Measurements from ENCODE around the gene TSPAN18. TPM values are rescaled to one million over a fixed set of nuclear protein-coding genes. Genes with fewer than 3 reads are reported as not detected.

TSPAN18 gene
- total and polyA plus RNA-seq, 2 of the 8 experiments (the other 6 are each of a cell fraction or from before 2014, with no cell fraction given) = 5.2 to 10.2 TPM

DNA sequence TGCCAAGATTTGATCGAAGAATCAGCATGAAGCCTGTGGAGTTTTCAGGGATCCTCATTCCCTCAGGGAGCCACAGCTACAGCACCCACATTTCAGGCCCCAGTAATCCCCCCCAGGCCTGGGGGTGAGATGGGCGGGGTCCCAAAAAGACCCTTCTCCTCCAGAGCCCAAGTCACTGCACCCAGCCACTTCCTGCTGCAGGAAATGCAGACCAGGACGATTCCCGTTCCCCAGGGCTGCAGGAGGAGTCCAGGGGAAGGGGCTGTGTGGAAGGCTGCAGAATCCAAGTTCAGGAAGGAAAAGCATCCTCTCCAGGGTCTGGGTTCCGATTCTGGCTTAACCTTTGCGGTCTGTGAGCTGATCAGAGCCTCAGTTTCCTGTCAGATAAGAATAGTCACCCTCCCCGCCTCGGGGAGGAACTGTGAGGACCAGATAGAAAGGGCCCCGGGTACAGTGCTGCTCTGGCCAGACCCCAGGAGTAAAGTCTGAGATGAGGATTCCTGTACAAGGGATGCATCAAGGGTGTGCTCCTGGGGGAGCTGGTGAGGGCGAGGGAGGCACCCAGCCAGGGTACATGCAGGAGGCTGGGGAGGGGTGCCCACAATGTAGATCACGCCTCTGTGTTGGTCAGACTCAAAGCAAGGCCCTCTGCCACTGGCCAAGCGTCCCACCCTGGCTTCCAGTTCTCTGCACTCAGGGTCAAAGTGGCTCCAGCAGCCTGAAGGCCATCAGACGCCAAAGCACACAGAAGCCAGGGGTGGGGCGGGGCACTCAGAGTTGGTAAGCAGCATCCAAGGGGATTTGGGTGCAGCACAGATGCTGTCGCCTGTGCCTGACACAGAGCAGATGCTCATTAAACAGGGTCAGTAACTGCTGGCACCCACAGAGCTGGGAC lies 254.0 kb downstream of the TSPAN18 start:
- Histone ChIP-seq H4K5ac (ENCODE audit: insufficient read length, low read depth, low read length) (no peak overlapping the region), H3K9me3 (ENCODE audit: insufficient read depth in 2 of 2, low read depth in 1 of 2, low read length in 1 of 2) (no peaks in the 10 kb centered on the region), H3K9ac (replicated peaks in 1 of 4; ENCODE audit: extremely low read depth in 1 of 4, low read depth in 3 of 4, low read length in 3 of 4) (no peak overlapping the region), H2BK120ac (replicated peaks; ENCODE audit: low read depth, low read length) (no peak overlapping the region), H3K4me1 (replicated peaks in 1 of 4; ENCODE audit: control insufficient read depth in 3 of 4, insufficient read depth in 4 of 4, low read length in 3 of 4) (peaks cover 0 to 27% (median 15%) of the 10 kb centered on the region in 4 experiments; a peak in 6 of 7 replicates), H2AK5ac (ENCODE audit: low read depth, low read length) (peak overlapping the region; percentile 82; the same call in 1 of the 2 replicates), H3K14ac (ENCODE audit: insufficient read length) (no peak overlapping the region), H2AFZ (ENCODE audit: low read length) (no peak overlapping the region), H3K4me3 (ENCODE audit: extremely low read depth in 1 of 4, insufficient read depth in 2 of 4, low read depth in 3 of 4, low read length in 4 of 4) (no peak overlapping the region), H2BK5ac (ENCODE audit: low read depth, low read length) (no peak overlapping the region), H4K91ac (replicated peaks; ENCODE audit: insufficient read length, low read length) (no peak overlapping the region), H3K4me2 (ENCODE audit: insufficient read depth in 1 of 2, low read depth in 2 of 2, low read length in 2 of 2) (no peak overlapping the region), H4K8ac (ENCODE audit: extremely low read depth, insufficient read depth, low read length) (no peak overlapping the region), H3K23me2 (ENCODE audit: low read depth, low read length) (peaks cover 6% of the 10 kb centered on the region), H3K27ac (ENCODE audit: low read depth, low read length) (no peak overlapping the region), H3K79me1 (ENCODE audit: low read depth, low read length) (no peaks in the 10 kb centered on the region), H4K20me1 (replicated peaks in 1 of 2; ENCODE audit: control insufficient read depth in 1 of 2, insufficient read depth in 2 of 2, low read length in 2 of 2) (peaks cover 0 to 5% of the 10 kb centered on the region in 2 experiments), H3K27me3 (replicated peaks in 1 of 4; ENCODE audit: control insufficient read depth in 3 of 4, extremely low read depth in 1 of 4, insufficient read depth in 3 of 4, low read length in 3 of 4) (no peaks in the 10 kb centered on the region), H3K56ac (replicated peaks; ENCODE audit: insufficient read length, low read depth, low read length) (no peak overlapping the region), H3K4ac (replicated peaks; ENCODE audit: insufficient read length, low read depth, low read length) (no peak overlapping the region), H3K36me3 (ENCODE audit: control insufficient read depth in 2 of 4, insufficient read depth in 4 of 4, low read length in 3 of 4) (no peaks in the 10 kb centered on the region), H3K23ac (ENCODE audit: insufficient read length) (no peak overlapping the region), H2BK15ac (ENCODE audit: low read length) (no peak overlapping the region; the same call in 1 of the 2 replicates), H2BK20ac (ENCODE audit: low read length) (0 out of 2 replicates have a peak overlapping the region, but pooled peaks have one; percentile 38), H3K79me2 (ENCODE audit: control insufficient read depth in 1 of 2, insufficient read depth in 2 of 2, low read length in 2 of 2) (no peaks in the 10 kb centered on the region), H3K18ac (ENCODE audit: extremely low read depth, low read length) (0 out of 2 replicates have a peak overlapping the region, but pooled peaks have one; percentile 21), H2BK12ac (ENCODE audit: low read depth, low read length) (peak overlapping the region; percentile 3; the same call in 1 of the 2 replicates)
- TF ChIP-seq SUZ12 (IDR thresholded peaks at IDR 0.05; ENCODE audit: low read length) (no peak), EP300 (IDR thresholded peaks at IDR 0.05; ENCODE audit: borderline replicate concordance in 1 of 2, low read depth in 2 of 2, low read length in 2 of 2) (no peak), KDM4A (IDR thresholded peaks at IDR 0.05; ENCODE audit: low read depth, low read length, severe bottlenecking) (no peak), CREB1 (IDR thresholded peaks at IDR 0.05) (no peak), ZNF274 (IDR thresholded peaks at IDR 0.05; ENCODE audit: borderline replicate concordance, extremely low read depth, low read length) (no peak)
- ChIA-PET CTCF (ENCODE audit: partially characterized antibody) (interaction anchor here (0.9 to 38.2 kb wide), 8 partner anchors 8 to 124 kb away, joined by 3 to 731 read pairs (median 24); no protein-coding TSS in a partner anchor), POLR2A (ENCODE audit: partially characterized antibody) (interaction anchor here (0.9 to 4.8 kb wide), 4 partner anchors 9 to 44 kb away, joined by 3 to 16 read pairs (median 4); no protein-coding TSS in a partner anchor)
- FAIRE-seq (no peak), DNase-seq (ENCODE audit: low read depth in 1 of 2, low spot score in 2 of 2) (no peak)
- WGBS, 2 experiments (ENCODE audit: extremely low coverage in 1 of 2, insufficient coverage in 1 of 2, insufficient read length in 1 of 2, insufficient replicate concordance in 2 of 2, low coverage in 1 of 2, low lambda C conversion rate in 2 of 2, missing lambda C conversion rate in 1 of 2) = 88% methylated on average over 14 of the region's 15 CpGs; no CpG with 5 or more reads in 1 of the 2 experiments
